ENCODE results near the gene ARHGAP26.

Gene ARHGAP26

GRCh38 chr5:142831009-142831383 is 60.8 kb downstream of the ARHGAP26 start:
- Histone ChIP-seq H3K9me3 (ENCODE audit: control insufficient read depth, low read length) (no peaks in the 10 kb centered on the region), H3K27me3 (ENCODE audit: control insufficient read depth, insufficient read depth, low read length) (no peaks in the 10 kb centered on the region), H3K4me3 (ENCODE audit: low read length) (no peak overlapping the region), H3K36me3 (ENCODE audit: control insufficient read depth, insufficient read depth, low read length) (no peaks in the 10 kb centered on the region), H3K9ac (ENCODE audit: low read length) (no peak overlapping the region), H3K4me1 (ENCODE audit: control insufficient read depth, insufficient read depth, low read length) (peaks cover 84% of the 10 kb centered on the region)

- Histone ChIP-seq H3K4me1 (ENCODE audit: control insufficient read depth, insufficient read depth, low read length) (peaks cover 71% of the 10 kb centered on the region), H3K9me3 (ENCODE audit: control insufficient read depth, low read length) (no peaks in the 10 kb centered on the region), H3K9ac (ENCODE audit: low read length) (no peak overlapping the region), H3K4me3 (ENCODE audit: low read length) (no peak overlapping the region), H3K27me3 (ENCODE audit: control insufficient read depth, insufficient read depth, low read length) (no peaks in the 10 kb centered on the region), H3K36me3 (ENCODE audit: control insufficient read depth, insufficient read depth, low read length) (no peaks in the 10 kb centered on the region)
Observed at GRCh38 chr5:142832263-142832662, 62.1 kb downstream of the ARHGAP26 start.

- Histone ChIP-seq H3K9me3 (ENCODE audit: control insufficient read depth, low read length) (no peaks in the 10 kb centered on the region), H3K9ac (ENCODE audit: low read length) (no peak overlapping the region), H3K4me3 (ENCODE audit: low read length) (no peak overlapping the region), H3K4me1 (ENCODE audit: control insufficient read depth, insufficient read depth, low read length) (peaks cover 67% of the 10 kb centered on the region), H3K27me3 (ENCODE audit: control insufficient read depth, insufficient read depth, low read length) (no peaks in the 10 kb centered on the region), H3K36me3 (ENCODE audit: control insufficient read depth, insufficient read depth, low read length) (no peaks in the 10 kb centered on the region)
Observed at GRCh38 chr5:142833517-142834449, 63.6 kb downstream of the ARHGAP26 start.

DNA sequence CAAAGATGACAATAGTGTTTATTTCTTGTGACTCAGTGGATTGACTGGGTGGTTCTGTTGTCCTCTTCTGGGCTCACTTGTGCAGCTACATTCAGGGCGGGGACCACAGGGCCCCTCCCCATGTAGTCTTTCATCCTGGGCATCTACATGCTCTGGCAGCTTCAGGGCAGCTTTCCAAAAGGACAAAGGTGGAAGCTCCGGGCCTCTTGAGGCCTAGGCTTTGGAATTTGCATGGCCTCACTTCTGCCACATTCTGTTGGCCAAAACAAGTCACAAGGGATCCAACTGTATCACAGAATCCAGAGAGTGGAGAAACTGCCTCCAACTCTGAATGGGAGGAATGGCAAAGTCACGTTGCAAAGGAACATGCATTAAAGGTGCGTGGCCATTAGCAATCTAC is 64.3 kb downstream of the ARHGAP26 start:
- H3K9me3 ChIP-seq (ENCODE audit: control insufficient read depth, low read length): no peaks in the 10 kb centered on the region
- no peaks in the 10 kb centered on the region for H3K36me3 ChIP-seq (ENCODE audit: control insufficient read depth, insufficient read depth, low read length)
- no peaks in the 10 kb centered on the region for H3K27me3 ChIP-seq (ENCODE audit: control insufficient read depth, insufficient read depth, low read length)
- no peak overlapping the region for H3K9ac ChIP-seq (ENCODE audit: low read length)
- peaks cover 67% of the 10 kb centered on the region for H3K4me1 ChIP-seq (ENCODE audit: control insufficient read depth, insufficient read depth, low read length)
- H3K4me3 ChIP-seq (ENCODE audit: low read length): no peak overlapping the region

GRCh38 chr5:142835540-142835939 is 65.4 kb downstream of the ARHGAP26 start:
- Histone ChIP-seq H3K4me3 (ENCODE audit: low read length) (no peak overlapping the region), H3K36me3 (ENCODE audit: control insufficient read depth, insufficient read depth, low read length) (no peaks in the 10 kb centered on the region), H3K4me1 (ENCODE audit: control insufficient read depth, insufficient read depth, low read length) (peaks cover 72% of the 10 kb centered on the region), H3K9ac (ENCODE audit: low read length) (no peak overlapping the region), H3K27me3 (ENCODE audit: control insufficient read depth, insufficient read depth, low read length) (no peaks in the 10 kb centered on the region), H3K9me3 (ENCODE audit: control insufficient read depth, low read length) (no peaks in the 10 kb centered on the region)

DNA sequence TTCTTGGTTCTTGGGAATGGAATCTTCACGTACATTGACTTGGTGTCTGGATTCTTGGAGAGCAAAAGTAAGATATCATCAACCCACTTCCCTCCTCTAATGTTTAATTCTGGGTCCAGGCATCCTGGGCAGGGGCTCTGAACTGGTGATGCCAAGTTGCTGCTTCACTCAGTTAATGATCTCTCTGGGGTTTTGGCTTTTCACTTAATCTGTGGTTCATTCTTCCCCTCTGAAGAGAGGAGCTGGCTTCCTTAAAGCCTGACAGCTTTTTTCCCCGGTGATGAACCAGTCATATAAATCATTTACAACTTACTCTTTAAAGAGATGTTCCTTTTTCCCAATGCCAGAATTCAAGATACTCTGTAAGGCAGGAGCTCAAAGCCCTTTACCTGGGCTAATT is 65.9 kb downstream of the ARHGAP26 start:
- peaks cover 72% of the 10 kb centered on the region for H3K4me1 ChIP-seq (ENCODE audit: control insufficient read depth, insufficient read depth, low read length)
- no peak overlapping the region for H3K4me3 ChIP-seq (ENCODE audit: low read length)

DNA sequence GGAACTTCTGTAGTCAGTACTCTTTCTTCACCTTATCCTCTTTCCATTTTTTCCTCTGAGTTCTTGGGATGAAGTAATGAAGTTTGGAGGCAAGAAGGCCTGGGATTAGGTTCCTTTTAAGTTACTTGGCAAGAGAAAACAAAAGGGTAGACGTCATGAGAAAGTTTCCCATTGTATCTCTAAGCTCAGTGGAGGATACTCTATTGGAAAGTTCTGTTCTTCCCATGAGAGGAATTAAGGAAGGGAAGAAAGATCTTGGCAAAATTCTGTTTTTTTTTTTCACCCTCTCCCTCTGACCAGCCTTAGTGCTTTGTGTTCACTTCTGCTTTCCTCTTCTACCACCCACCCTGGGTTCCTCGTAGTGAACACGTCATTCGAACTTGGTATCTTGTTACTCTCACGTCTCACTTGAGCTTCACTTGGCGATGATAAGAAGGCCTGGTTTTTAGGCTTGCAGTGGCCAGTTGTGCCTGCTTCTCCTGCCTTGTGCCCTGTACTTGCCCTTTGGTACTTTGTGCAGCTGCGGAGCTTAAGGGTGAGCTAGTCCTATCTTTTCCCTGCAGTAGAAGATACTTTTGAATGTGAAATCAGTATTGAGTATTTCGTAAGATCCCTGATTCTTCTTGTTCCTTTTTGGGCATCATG is 67.0 kb downstream of the ARHGAP26 start:
- no peak overlapping the region for H3K4me3 ChIP-seq (ENCODE audit: low read length)
- no peaks in the 10 kb centered on the region for H3K27me3 ChIP-seq (ENCODE audit: control insufficient read depth, insufficient read depth, low read length)
- H3K9me3 ChIP-seq (ENCODE audit: control insufficient read depth, low read length): no peaks in the 10 kb centered on the region
- no peaks in the 10 kb centered on the region for H3K36me3 ChIP-seq (ENCODE audit: control insufficient read depth, insufficient read depth, low read length)
- peaks cover 73% of the 10 kb centered on the region for H3K4me1 ChIP-seq (ENCODE audit: control insufficient read depth, insufficient read depth, low read length)
- H3K9ac ChIP-seq (ENCODE audit: low read length): no peak overlapping the region

More for the DNA sequence above, 65.9 kb downstream of the ARHGAP26 start:
- no peaks in the 10 kb centered on the region for H3K27me3 ChIP-seq (ENCODE audit: control insufficient read depth, insufficient read depth, low read length)
- H3K9me3 ChIP-seq (ENCODE audit: control insufficient read depth, low read length): no peaks in the 10 kb centered on the region
- no peak overlapping the region for H3K9ac ChIP-seq (ENCODE audit: low read length)
- no peaks in the 10 kb centered on the region for H3K36me3 ChIP-seq (ENCODE audit: control insufficient read depth, insufficient read depth, low read length)

DNA sequence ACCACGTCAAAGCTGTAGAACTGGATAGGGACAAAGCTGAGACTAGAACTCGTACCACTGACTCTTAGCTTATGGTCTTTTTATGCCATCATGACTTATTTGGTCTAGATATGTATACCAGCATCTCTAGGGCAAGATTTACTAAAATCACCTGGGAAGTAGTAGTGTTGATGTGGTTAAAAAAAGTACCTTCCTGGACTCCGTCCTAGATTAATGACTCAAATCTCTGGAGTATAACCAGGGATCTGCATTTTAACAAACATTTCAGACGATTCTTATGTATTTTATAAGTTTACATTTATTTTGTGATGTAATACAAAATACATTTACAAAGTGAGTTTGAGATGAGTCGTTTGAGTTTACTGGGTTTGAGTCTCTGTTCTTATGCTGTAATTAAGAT is 68.7 kb downstream of the ARHGAP26 start:
- peak overlapping the region; percentile 31 for H3K9ac ChIP-seq (ENCODE audit: low read length)
- no peak overlapping the region for H3K4me3 ChIP-seq (ENCODE audit: low read length)
- H3K4me1 ChIP-seq (ENCODE audit: control insufficient read depth, insufficient read depth, low read length): peaks cover 78% of the 10 kb centered on the region
- H3K9me3 ChIP-seq (ENCODE audit: control insufficient read depth, low read length): no peaks in the 10 kb centered on the region
- no peaks in the 10 kb centered on the region for H3K36me3 ChIP-seq (ENCODE audit: control insufficient read depth, insufficient read depth, low read length)
- no peaks in the 10 kb centered on the region for H3K27me3 ChIP-seq (ENCODE audit: control insufficient read depth, insufficient read depth, low read length)

DNA sequence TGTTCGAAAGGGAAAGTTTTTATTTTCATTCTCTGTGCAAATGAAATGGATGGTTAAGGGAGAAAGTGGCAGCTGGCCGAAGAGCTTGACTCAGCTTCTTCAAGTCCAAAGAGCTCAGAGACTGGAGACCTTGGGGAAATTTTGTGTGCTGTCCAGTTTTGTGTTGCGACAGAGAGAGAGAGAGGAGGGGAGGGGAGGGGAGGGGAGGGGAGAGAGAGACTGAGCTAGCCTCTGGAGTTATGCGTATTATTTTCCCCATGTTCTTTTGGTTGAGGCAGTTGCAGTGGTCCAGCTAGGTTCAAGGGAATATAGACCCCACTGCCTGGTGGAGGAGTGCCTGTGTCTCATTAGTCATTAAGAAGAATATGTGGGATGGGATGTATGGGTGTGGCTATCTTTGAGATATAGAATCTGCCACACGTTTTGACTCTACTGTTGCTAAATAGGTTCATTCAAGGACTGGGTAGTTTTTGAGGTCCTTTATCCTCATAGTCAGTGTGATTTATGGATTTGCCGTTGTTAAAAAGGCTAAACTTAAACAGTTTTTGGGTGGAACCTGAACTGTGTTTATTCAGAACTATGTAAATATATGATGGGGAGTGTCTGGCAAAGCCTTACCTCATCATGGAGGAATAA is 69.7 kb downstream of the ARHGAP26 start:
- H3K4me1 ChIP-seq (ENCODE audit: control insufficient read depth, insufficient read depth, low read length): peaks cover 72% of the 10 kb centered on the region
- H3K4me3 ChIP-seq (ENCODE audit: low read length): no peak overlapping the region
- H3K27me3 ChIP-seq (ENCODE audit: control insufficient read depth, insufficient read depth, low read length): no peaks in the 10 kb centered on the region
- H3K9ac ChIP-seq (ENCODE audit: low read length): peak overlapping the region; percentile 31
- no peaks in the 10 kb centered on the region for H3K36me3 ChIP-seq (ENCODE audit: control insufficient read depth, insufficient read depth, low read length)
- no peaks in the 10 kb centered on the region for H3K9me3 ChIP-seq (ENCODE audit: control insufficient read depth, low read length)

- H3K36me3 ChIP-seq (ENCODE audit: control insufficient read depth, insufficient read depth, low read length): no peaks in the 10 kb centered on the region
- H3K27me3 ChIP-seq (ENCODE audit: control insufficient read depth, insufficient read depth, low read length): no peaks in the 10 kb centered on the region
- no peaks in the 10 kb centered on the region for H3K9me3 ChIP-seq (ENCODE audit: control insufficient read depth, low read length)
- H3K4me1 ChIP-seq (ENCODE audit: control insufficient read depth, insufficient read depth, low read length): peaks cover 72% of the 10 kb centered on the region
- H3K9ac ChIP-seq (ENCODE audit: low read length): peak overlapping the region; percentile 46
- no peak overlapping the region for H3K4me3 ChIP-seq (ENCODE audit: low read length)
Observed at GRCh38 chr5:142840575-142840974, 70.4 kb downstream of the ARHGAP26 start.

DNA sequence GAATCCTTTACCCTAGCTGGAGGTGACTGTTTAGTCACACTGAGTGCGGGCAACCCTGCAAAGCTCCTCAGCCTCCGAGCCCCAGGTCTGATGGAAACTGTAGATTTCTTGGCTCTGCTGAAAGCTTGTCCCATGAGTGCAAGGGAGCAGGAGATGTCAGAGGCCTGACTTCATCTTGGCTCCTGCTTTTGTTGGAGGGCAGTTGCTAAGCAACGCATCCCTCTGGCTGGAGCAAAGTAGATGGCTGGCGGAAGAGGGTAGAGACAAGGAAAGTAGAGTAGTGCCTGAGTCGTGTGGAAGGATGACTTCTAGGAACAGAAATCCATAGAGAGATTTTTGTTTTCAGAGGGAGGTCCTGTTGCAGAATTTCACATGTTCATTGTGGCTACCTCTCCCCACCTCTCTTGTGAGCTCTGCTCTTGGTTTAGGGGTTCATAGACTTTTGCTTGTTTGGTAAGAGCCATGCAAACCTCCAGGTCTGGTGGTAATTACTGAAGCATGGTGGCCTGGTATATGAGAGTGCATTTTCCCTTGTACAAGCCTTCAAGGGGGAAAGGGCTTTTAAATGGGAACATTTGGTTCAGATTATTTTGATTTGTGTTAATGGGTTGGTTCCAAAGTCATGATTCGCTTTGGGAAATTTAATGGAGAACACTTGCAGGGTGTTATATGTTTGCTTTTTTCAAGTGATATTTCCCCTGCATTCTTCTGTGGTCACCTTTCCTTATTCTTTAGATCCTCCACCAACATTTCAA is 71.5 kb downstream of the ARHGAP26 start:
- no peak overlapping the region for H3K4me3 ChIP-seq (ENCODE audit: low read length)
- H3K9me3 ChIP-seq (ENCODE audit: control insufficient read depth, low read length): no peaks in the 10 kb centered on the region
- H3K4me1 ChIP-seq (ENCODE audit: control insufficient read depth, insufficient read depth, low read length): peaks cover 82% of the 10 kb centered on the region
- H3K27me3 ChIP-seq (ENCODE audit: control insufficient read depth, insufficient read depth, low read length): no peaks in the 10 kb centered on the region
- H3K9ac ChIP-seq (ENCODE audit: low read length): no peak overlapping the region
- no peaks in the 10 kb centered on the region for H3K36me3 ChIP-seq (ENCODE audit: control insufficient read depth, insufficient read depth, low read length)
